ENCODE results near the gene NUP88.

DNA sequence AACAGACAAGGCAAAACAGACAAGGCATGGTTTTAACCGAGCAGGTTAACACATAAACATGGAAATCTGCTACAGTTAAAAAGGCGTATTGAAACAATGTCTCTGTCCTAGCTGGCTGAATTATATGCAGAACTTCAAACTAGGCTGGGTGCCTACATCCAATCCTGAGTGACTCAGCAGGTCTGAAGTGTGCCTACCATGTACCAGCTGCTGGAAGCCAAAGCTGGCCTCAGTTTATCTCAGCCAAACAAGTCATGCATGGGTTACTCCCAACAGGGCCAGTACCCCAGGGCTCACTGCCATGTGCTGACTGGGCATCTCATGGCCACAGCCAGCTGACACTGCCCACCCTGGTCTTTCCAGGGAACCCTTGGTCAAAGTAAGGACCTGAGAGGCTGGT is 15.5 kb upstream of the NUP88 start:
- TF ChIP-seq, protein P1, sequence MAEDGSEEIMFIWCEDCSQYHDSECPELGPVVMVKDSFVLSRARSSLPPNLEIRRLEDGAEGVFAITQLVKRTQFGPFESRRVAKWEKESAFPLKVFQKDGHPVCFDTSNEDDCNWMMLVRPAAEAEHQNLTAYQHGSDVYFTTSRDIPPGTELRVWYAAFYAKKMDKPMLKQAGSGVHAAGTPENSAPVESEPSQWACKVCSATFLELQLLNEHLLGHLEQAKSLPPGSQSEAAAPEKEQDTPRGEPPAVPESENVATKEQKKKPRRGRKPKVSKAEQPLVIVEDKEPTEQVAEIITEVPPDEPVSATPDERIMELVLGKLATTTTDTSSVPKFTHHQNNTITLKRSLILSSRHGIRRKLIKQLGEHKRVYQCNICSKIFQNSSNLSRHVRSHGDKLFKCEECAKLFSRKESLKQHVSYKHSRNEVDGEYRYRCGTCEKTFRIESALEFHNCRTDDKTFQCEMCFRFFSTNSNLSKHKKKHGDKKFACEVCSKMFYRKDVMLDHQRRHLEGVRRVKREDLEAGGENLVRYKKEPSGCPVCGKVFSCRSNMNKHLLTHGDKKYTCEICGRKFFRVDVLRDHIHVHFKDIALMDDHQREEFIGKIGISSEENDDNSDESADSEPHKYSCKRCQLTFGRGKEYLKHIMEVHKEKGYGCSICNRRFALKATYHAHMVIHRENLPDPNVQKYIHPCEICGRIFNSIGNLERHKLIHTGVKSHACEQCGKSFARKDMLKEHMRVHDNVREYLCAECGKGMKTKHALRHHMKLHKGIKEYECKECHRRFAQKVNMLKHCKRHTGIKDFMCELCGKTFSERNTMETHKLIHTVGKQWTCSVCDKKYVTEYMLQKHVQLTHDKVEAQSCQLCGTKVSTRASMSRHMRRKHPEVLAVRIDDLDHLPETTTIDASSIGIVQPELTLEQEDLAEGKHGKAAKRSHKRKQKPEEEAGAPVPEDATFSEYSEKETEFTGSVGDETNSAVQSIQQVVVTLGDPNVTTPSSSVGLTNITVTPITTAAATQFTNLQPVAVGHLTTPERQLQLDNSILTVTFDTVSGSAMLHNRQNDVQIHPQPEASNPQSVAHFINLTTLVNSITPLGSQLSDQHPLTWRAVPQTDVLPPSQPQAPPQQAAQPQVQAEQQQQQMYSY (CRISPR knock-in tag; IDR thresholded peaks at IDR 0.05): no peak
- no peak for TF ChIP-seq BACH1 (IDR thresholded peaks at IDR 0.05; ENCODE audit: borderline replicate concordance)
- no peak for TF ChIP-seq EP300 (IDR thresholded peaks at IDR 0.05; ENCODE audit: borderline replicate concordance in 1 of 2, control insufficient read depth in 1 of 2, low read depth in 2 of 2, low read length in 2 of 2)
- TF ChIP-seq FOXK2 (IDR thresholded peaks at IDR 0.05): no peak
- peak; percentile 43 for TF ChIP-seq POLR2A (IDR thresholded peaks at IDR 0.05; ENCODE audit: low read depth, low read length)
- no peak for TF ChIP-seq CBFB (IDR thresholded peaks at IDR 0.05; ENCODE audit: low read depth)
- no peak for TF ChIP-seq SPI1 (IDR thresholded peaks at IDR 0.05; ENCODE audit: borderline replicate concordance, insufficient read depth, low read depth, low read length)
- TF ChIP-seq, protein P2, sequence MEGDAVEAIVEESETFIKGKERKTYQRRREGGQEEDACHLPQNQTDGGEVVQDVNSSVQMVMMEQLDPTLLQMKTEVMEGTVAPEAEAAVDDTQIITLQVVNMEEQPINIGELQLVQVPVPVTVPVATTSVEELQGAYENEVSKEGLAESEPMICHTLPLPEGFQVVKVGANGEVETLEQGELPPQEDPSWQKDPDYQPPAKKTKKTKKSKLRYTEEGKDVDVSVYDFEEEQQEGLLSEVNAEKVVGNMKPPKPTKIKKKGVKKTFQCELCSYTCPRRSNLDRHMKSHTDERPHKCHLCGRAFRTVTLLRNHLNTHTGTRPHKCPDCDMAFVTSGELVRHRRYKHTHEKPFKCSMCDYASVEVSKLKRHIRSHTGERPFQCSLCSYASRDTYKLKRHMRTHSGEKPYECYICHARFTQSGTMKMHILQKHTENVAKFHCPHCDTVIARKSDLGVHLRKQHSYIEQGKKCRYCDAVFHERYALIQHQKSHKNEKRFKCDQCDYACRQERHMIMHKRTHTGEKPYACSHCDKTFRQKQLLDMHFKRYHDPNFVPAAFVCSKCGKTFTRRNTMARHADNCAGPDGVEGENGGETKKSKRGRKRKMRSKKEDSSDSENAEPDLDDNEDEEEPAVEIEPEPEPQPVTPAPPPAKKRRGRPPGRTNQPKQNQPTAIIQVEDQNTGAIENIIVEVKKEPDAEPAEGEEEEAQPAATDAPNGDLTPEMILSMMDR (IDR thresholded peaks at IDR 0.05 in 2 of 3, conservative IDR thresholded peaks at IDR 0.05 in 1 of 3; ENCODE audit: control insufficient read depth in 2 of 3, extremely low read depth in 1 of 3, insufficient read depth in 1 of 3, low read depth in 3 of 3, low read length in 3 of 3): no peak
- TF ChIP-seq YY1 (IDR thresholded peaks at IDR 0.05; ENCODE audit: low read depth, low read length): no peak
- TF ChIP-seq EZH2 (IDR thresholded peaks at IDR 0.05; ENCODE audit: borderline replicate concordance, control insufficient read depth, low read depth, low read length): no peak
- TF ChIP-seq FOS (IDR thresholded peaks at IDR 0.05; ENCODE audit: borderline replicate concordance, extremely low read depth, insufficient read length): no peak
- no peak for TF ChIP-seq HDAC2 (IDR thresholded peaks at IDR 0.05)

Data from GM12878 (cell line).